Right atrium auricular region (tissue), 2 donors: ENCODE results near the gene SPRTN. TPM values are rescaled to one million over a fixed set of nuclear protein-coding genes. Genes with fewer than 3 reads are reported as not detected.

ENCODE experiments used
- DNase-seq: peaks from one replicate; pipeline ENCODE4 v3.0.0-alpha.2; 2019; ENCODE audit warnings: low spot score
- H3K27ac ChIP-seq, 2 donors: fragments of 200-600 bp; sonication (generic); 1 replicate in 1 of 2; 2 replicates in 1 of 2; pipeline ENCODE4 v1.5.1; 2016 to 2019
- H3K27me3 ChIP-seq, 2 donors: fragments of 200-600 bp; sonication (generic); one replicate each; pipeline versions ENCODE4 v1.5.1 to v1.6.0; 2017 to 2019
- H3K36me3 ChIP-seq: fragments of 200-600 bp; sonication (generic); one replicate; pipeline ENCODE4 v1.5.1; 2016
- H3K4me1 ChIP-seq, 2 donors: fragments of 200-600 bp; sonication (generic); one replicate each; pipeline versions ENCODE4 v1.5.1 to v1.6.0; 2017 to 2019
- H3K4me3 ChIP-seq, 2 donors: fragments of 200-600 bp; sonication (generic); 1 replicate in 1 of 2; 2 replicates in 1 of 2; pipeline ENCODE4 v1.5.1; 2017 to 2019; ENCODE audit warnings: mild to moderate bottlenecking in 1 of 2, moderate library complexity in 1 of 2
- H3K9me3 ChIP-seq, 2 donors: fragments of 200-600 bp; sonication (generic); one replicate each; pipeline ENCODE4 v1.5.1; 2019
- CTCF ChIP-seq, 2 donors: fragments of 200-600 bp; sonication (generic); IDR thresholded peaks; one replicate each; pipeline ENCODE4 v1.5.1; 2019; ENCODE audit warnings: antibody characterized with exemption in 2 of 2
- total RNA-seq, 2 donors: library from RNA; depleted of rRNA; stranded (reverse); fragments of >200 nt; gene quantifications; one replicate each; pipeline ENCODE4 v1.1.0, GENCODE V29; 2016

The SPRTN gene
- total RNA-seq, 2 donors from 2014 or later: 8.9 to 9.1 TPM

GRCh38 chr1:231312432-231312788, 25.7 kb upstream of the SPRTN start:
- no peaks in the 10 kb centered on the region for H3K36me3 ChIP-seq
- TF ChIP-seq CTCF (IDR thresholded peaks at IDR 0.05): no peak
- no peaks in the 10 kb centered on the region for H3K4me1 ChIP-seq
- H3K9me3 ChIP-seq: no peaks in the 10 kb centered on the region
- DNase-seq: no peak
- H3K4me3 ChIP-seq: no peak overlapping the region
- no peak overlapping the region for H3K27ac ChIP-seq
- H3K27me3 ChIP-seq: no peaks in the 10 kb centered on the region

GRCh38 chr1:231313661-231314060, 24.4 kb upstream of the SPRTN start:
- Histone ChIP-seq H3K4me3 (no peak overlapping the region), H3K27me3 (no peaks in the 10 kb centered on the region), H3K27ac (no peak overlapping the region), H3K9me3 (no peaks in the 10 kb centered on the region), H3K36me3 (no peaks in the 10 kb centered on the region), H3K4me1 (no peaks in the 10 kb centered on the region)
- DNase-seq: no peak
- TF ChIP-seq CTCF (IDR thresholded peaks at IDR 0.05): no peak

GRCh38 chr1:231315887-231316286, 22.2 kb upstream of the SPRTN start:
- no peak overlapping the region for H3K27ac ChIP-seq
- H3K27me3 ChIP-seq: no peaks in the 10 kb centered on the region
- no peaks in the 10 kb centered on the region for H3K36me3 ChIP-seq
- H3K9me3 ChIP-seq: no peaks in the 10 kb centered on the region
- H3K4me3 ChIP-seq: no peak overlapping the region
- DNase-seq: peak; percentile 18
- peak; percentile 25 to 56 for TF ChIP-seq CTCF (IDR thresholded peaks at IDR 0.05)
- H3K4me1 ChIP-seq: no peaks in the 10 kb centered on the region

- Histone ChIP-seq H3K9me3 (no peaks in the 10 kb centered on the region), H3K27ac (no peak overlapping the region), H3K36me3 (no peaks in the 10 kb centered on the region), H3K4me3 (no peak overlapping the region), H3K27me3 (no peaks in the 10 kb centered on the region), H3K4me1 (no peaks in the 10 kb centered on the region)
- no peak for TF ChIP-seq CTCF (IDR thresholded peaks at IDR 0.05)
- peak; percentile 13 for DNase-seq
These were observed 20.6 kb upstream of the SPRTN start for GRCh38 chr1:231317306-231318014.

GRCh38 chr1:231318015-231318355, 20.1 kb upstream of the SPRTN start:
- H3K4me3 ChIP-seq: no peak overlapping the region
- no peaks in the 10 kb centered on the region for H3K27me3 ChIP-seq
- DNase-seq: peak; percentile 5
- H3K9me3 ChIP-seq: no peaks in the 10 kb centered on the region
- H3K4me1 ChIP-seq: no peaks in the 10 kb centered on the region
- H3K36me3 ChIP-seq: no peaks in the 10 kb centered on the region
- H3K27ac ChIP-seq: no peak overlapping the region
- TF ChIP-seq CTCF (IDR thresholded peaks at IDR 0.05): no peak

GRCh38 chr1:231318568-231318967, 19.5 kb upstream of the SPRTN start:
- TF ChIP-seq CTCF (IDR thresholded peaks at IDR 0.05): no peak
- H3K27ac ChIP-seq: no peak overlapping the region

More at GRCh38 chr1:231318568-231318967, 19.5 kb upstream of the SPRTN start:
- Histone ChIP-seq H3K4me1 (no peaks in the 10 kb centered on the region), H3K27me3 (no peaks in the 10 kb centered on the region), H3K9me3 (no peaks in the 10 kb centered on the region), H3K36me3 (no peaks in the 10 kb centered on the region), H3K4me3 (no peak overlapping the region)
- DNase-seq: no peak
